H9 (cell line): ENCODE measurements around the gene TAF1A. TPM values are rescaled to one million over a fixed set of nuclear protein-coding genes. Genes with fewer than 3 reads are reported as not detected.

Source experiments
- DNase-seq: peaks from one replicate; pipeline ENCODE4 v3.0.0-alpha.2; 2017
- H2AFZ ChIP-seq: one replicate; pipeline ENCODE4 v1.6.1; 2013; ENCODE audit warnings: mild to moderate bottlenecking, low read length, control low read depth, moderate library complexity
- H2AK5ac ChIP-seq: 2 replicates; pipeline ENCODE4 v1.6.1; 2013; ENCODE audit warnings: low read length, control low read depth, mixed read lengths; ENCODE audit not compliant: insufficient read length
- H2BK120ac ChIP-seq: one replicate; pipeline ENCODE4 v1.6.1; 2013; ENCODE audit warnings: low read depth, mild to moderate bottlenecking, low read length, control low read depth, inconsistent platforms; ENCODE audit not compliant: poor library complexity, severe bottlenecking
- H2BK12ac ChIP-seq: 2 replicates; pipeline ENCODE4 v1.6.1; 2013; ENCODE audit warnings: low read length, control low read depth, mixed read lengths, low read depth; ENCODE audit not compliant: insufficient read length
- H2BK15ac ChIP-seq: 2 replicates; pipeline ENCODE4 v1.6.1; 2013; ENCODE audit warnings: low read depth, low read length, control low read depth
- H2BK20ac ChIP-seq: one replicate; pipeline ENCODE4 v1.6.1; 2013; ENCODE audit warnings: low read depth, mild to moderate bottlenecking, low read length, control low read depth, inconsistent platforms; ENCODE audit not compliant: poor library complexity, severe bottlenecking
- H2BK5ac ChIP-seq: 2 replicates; pipeline ENCODE4 v1.6.1; 2013; ENCODE audit warnings: low read length, control low read depth, mixed read lengths; ENCODE audit not compliant: insufficient read length
- H3K14ac ChIP-seq: 2 replicates; pipeline ENCODE4 v1.6.1; 2013; ENCODE audit warnings: low read length, control low read depth; ENCODE audit not compliant: insufficient read depth
- H3K18ac ChIP-seq: 2 replicates; pipeline ENCODE4 v1.6.1; 2013; ENCODE audit warnings: low read depth, mild to moderate bottlenecking, mixed read lengths, low read length, control low read depth; ENCODE audit not compliant: insufficient read length
- H3K23ac ChIP-seq: 2 replicates; pipeline ENCODE4 v1.6.1; 2013; ENCODE audit warnings: low read length, control low read depth, mixed read lengths, low read depth; ENCODE audit not compliant: insufficient read length
- H3K23me2 ChIP-seq: 2 replicates; pipeline ENCODE4 v1.6.1; 2013; ENCODE audit warnings: low read depth, mild to moderate bottlenecking, mixed read lengths, low read length, control low read depth; ENCODE audit not compliant: insufficient read length, poor library complexity, severe bottlenecking
- H3K27ac ChIP-seq: 2 replicates; pipeline ENCODE4 v1.5.1; 2013; ENCODE audit warnings: low read length, control low read depth, mixed read lengths, low read depth; ENCODE audit not compliant: insufficient read length
- H3K27me3 ChIP-seq: 2 replicates; pipeline ENCODE4 v1.6.1; 2013; ENCODE audit warnings: low read length, control low read depth, inconsistent platforms; ENCODE audit not compliant: insufficient read depth
- H3K4ac ChIP-seq: 2 replicates; pipeline ENCODE4 v1.6.1; 2013; ENCODE audit warnings: low read depth, mild to moderate bottlenecking, control low read depth, inconsistent platforms, low read length, moderate library complexity
- H3K4me1 ChIP-seq: 2 replicates; pipeline ENCODE4 v1.6.1; 2013; ENCODE audit warnings: low read length, control low read depth, inconsistent platforms; ENCODE audit not compliant: insufficient read depth
- H3K4me2 ChIP-seq: 2 replicates; pipeline ENCODE4 v1.6.1; 2013; ENCODE audit warnings: low read length, control low read depth, mixed read lengths; ENCODE audit not compliant: insufficient read length, insufficient read depth
- H3K56ac ChIP-seq: 2 replicates; pipeline ENCODE4 v1.6.1; 2013; ENCODE audit warnings: low read depth, mild to moderate bottlenecking, mixed read lengths, low read length, control low read depth; ENCODE audit not compliant: insufficient read length
- H3K79me1 ChIP-seq: 2 replicates; pipeline ENCODE4 v1.6.1; 2013; ENCODE audit warnings: low read depth, mild to moderate bottlenecking, moderate library complexity, low read length, control low read depth, inconsistent platforms; ENCODE audit not compliant: insufficient read depth, poor library complexity, severe bottlenecking
- H3K79me2 ChIP-seq: 2 replicates; pipeline ENCODE4 v1.6.1; 2013; ENCODE audit warnings: low read length, control low read depth, inconsistent platforms; ENCODE audit not compliant: insufficient read depth
- H3K9ac ChIP-seq: 2 replicates; pipeline ENCODE4 v1.6.1; 2013; ENCODE audit warnings: low read length, control low read depth, mixed read lengths; ENCODE audit not compliant: insufficient read length; ENCODE audit errors: extremely low read depth
- H3K9me3 ChIP-seq: one replicate; pipeline ENCODE4 v1.6.1; 2013; ENCODE audit warnings: low read depth, low read length, inconsistent platforms; ENCODE audit not compliant: control insufficient read depth
- H3T11ph ChIP-seq: one replicate; pipeline ENCODE4 v1.6.1; 2013; ENCODE audit warnings: mild to moderate bottlenecking, low read length, control low read depth, inconsistent platforms
- H4K20me1 ChIP-seq: one replicate; pipeline ENCODE4 v1.6.1; 2013; ENCODE audit not compliant: control insufficient read depth, insufficient read length, insufficient read depth
- H4K5ac ChIP-seq: 2 replicates; pipeline ENCODE4 v1.6.1; 2013; ENCODE audit warnings: low read depth, mild to moderate bottlenecking, mixed read lengths, low read length, control low read depth; ENCODE audit not compliant: insufficient read length
- H4K8ac ChIP-seq: replicated peaks from 2 replicates; pipeline ENCODE4 v1.6.1; 2013; ENCODE audit warnings: low read length, control low read depth, mixed read lengths, low read depth; ENCODE audit not compliant: insufficient read length
- H4K91ac ChIP-seq: 2 replicates; pipeline ENCODE4 v1.6.1; 2013; ENCODE audit warnings: low read depth, mild to moderate bottlenecking, moderate library complexity, mixed read lengths, low read length, control low read depth; ENCODE audit not compliant: insufficient read length
- H3K27ac Mint-ChIP-seq, 3 experiments: 2 replicates in 2 of 3; 3 replicates in 1 of 3; pipeline ENCODE4 v1.8.0; 2020 to 2021; ENCODE audit warnings: mixed read lengths in 3 of 3, mild to moderate bottlenecking in 1 of 3, moderate library complexity in 1 of 3
- H3K27me3 Mint-ChIP-seq: 2 replicates; pipeline ENCODE4 v1.8.0; 2021; ENCODE audit warnings: low read depth, mild to moderate bottlenecking, moderate library complexity, mixed read lengths
- H3K36me3 Mint-ChIP-seq, 3 experiments: 2 replicates in 2 of 3; 3 replicates in 1 of 3; pipeline ENCODE4 v1.8.0; 2020 to 2021; ENCODE audit warnings: low read depth in 3 of 3, mixed read lengths in 3 of 3; ENCODE audit not compliant: insufficient read depth in 1 of 3
- H3K4me1 Mint-ChIP-seq, 2 experiments: 2 replicates each; pipeline ENCODE4 v1.8.0; 2020; ENCODE audit warnings: mixed read lengths in 2 of 2
- H3K4me3 Mint-ChIP-seq, 2 experiments: 2 replicates in 1 of 2; 3 replicates in 1 of 2; pipeline ENCODE4 v1.8.0; 2020 to 2021; ENCODE audit warnings: mild to moderate bottlenecking in 2 of 2, mixed read lengths in 2 of 2, moderate library complexity in 1 of 2
- H3K9me3 Mint-ChIP-seq, 2 experiments: 2 replicates in 1 of 2; 3 replicates in 1 of 2; pipeline ENCODE4 v1.8.0; 2020; ENCODE audit warnings: mild to moderate bottlenecking in 2 of 2, mixed read lengths in 2 of 2, moderate library complexity in 1 of 2
- WGBS: extraction: QIAGEN DNeasy Blood & Tissue Kit; methylation state at CpG from one replicate; pipeline ENCODE4 v1.1.7; 2013; ENCODE audit warnings: missing lambda C conversion rate, low lambda C conversion rate, mixed read lengths; ENCODE audit not compliant: insufficient read length; ENCODE audit errors: extremely low coverage; 5-methylcytosine and 5-hydroxymethylcytosine counted together
- total RNA-seq: library from RNA; stranded (reverse); gene quantifications from 2 replicates; pipeline ENCODE4 v1.2.1, GENCODE V29; 2021
- TF ChIP-seq, protein P1 (sequence below): fragments of 200-600 bp; sonication (generic); conservative IDR thresholded peaks from 3 replicates; pipeline ENCODE4 v1.8.0; 2021; ENCODE audit warnings: antibody characterized with exemption, mild to moderate bottlenecking

The TAF1A gene
- total RNA-seq, 1 experiment from 2014 or later, result 14.8 TPM

DNA sequence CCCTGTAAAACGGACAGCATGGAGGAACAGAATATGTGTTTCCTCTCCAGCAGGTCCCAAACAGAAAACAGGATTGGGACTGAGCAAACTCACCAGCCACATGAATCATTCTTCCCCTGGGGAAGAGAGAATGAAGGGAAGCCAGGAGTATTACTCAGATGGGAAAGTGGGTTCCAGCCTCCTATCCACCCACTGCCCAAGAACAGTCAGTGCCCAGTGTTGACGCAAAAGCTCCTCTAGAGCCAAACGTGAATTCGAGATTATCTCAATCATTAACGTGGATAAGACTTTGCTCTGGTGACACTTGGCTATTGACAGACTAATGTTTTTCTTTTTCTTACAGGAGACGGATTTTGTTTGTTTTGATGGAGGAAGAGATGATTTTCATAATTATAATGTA is 37.5 kb upstream of the TAF1A start:
- H2BK120ac ChIP-seq, result no peak overlapping the region
- Mint-ChIP-seq H3K4me3 (no peak overlapping the region), H3K27ac (no peak overlapping the region), H3K27me3 (no peaks in the 10 kb centered on the region), H3K9me3 (no peaks in the 10 kb centered on the region), H3K4me1 (no peaks in the 10 kb centered on the region), H3K36me3 (peaks cover 35 to 75% (median 66%) of the 10 kb centered on the region in 3 experiments; a peak in 6 of 7 replicates)
- no peaks in the 10 kb centered on the region for H3K79me2 ChIP-seq
- no peaks in the 10 kb centered on the region for H3K4me1 ChIP-seq
- H3K27ac ChIP-seq, result no peak overlapping the region
- no peak overlapping the region for H2BK15ac ChIP-seq
- no peaks in the 10 kb centered on the region for H3K27me3 ChIP-seq
- H3K14ac ChIP-seq, result no peak overlapping the region
- no peak overlapping the region for H2BK20ac ChIP-seq
- H3K4ac ChIP-seq, result no peak overlapping the region
- H3K9me3 ChIP-seq, result no peaks in the 10 kb centered on the region
- H3K18ac ChIP-seq, result no peak overlapping the region
- H3K79me1 ChIP-seq, result no peaks in the 10 kb centered on the region
- H2AFZ ChIP-seq, result no peak overlapping the region
- no peak overlapping the region for H4K91ac ChIP-seq
- WGBS, result 100% methylated on average over 1 of the region's 6 CpGs
- no peak overlapping the region for H4K5ac ChIP-seq
- H3K56ac ChIP-seq, result no peak overlapping the region
- no peak overlapping the region for H2BK12ac ChIP-seq
- no peak overlapping the region for H3K23ac ChIP-seq
- H4K8ac ChIP-seq, result no peak overlapping the region
- no peak overlapping the region for H3T11ph ChIP-seq
- DNase-seq, result no peak
- no peak overlapping the region for H2BK5ac ChIP-seq
- TF ChIP-seq, protein P1, sequence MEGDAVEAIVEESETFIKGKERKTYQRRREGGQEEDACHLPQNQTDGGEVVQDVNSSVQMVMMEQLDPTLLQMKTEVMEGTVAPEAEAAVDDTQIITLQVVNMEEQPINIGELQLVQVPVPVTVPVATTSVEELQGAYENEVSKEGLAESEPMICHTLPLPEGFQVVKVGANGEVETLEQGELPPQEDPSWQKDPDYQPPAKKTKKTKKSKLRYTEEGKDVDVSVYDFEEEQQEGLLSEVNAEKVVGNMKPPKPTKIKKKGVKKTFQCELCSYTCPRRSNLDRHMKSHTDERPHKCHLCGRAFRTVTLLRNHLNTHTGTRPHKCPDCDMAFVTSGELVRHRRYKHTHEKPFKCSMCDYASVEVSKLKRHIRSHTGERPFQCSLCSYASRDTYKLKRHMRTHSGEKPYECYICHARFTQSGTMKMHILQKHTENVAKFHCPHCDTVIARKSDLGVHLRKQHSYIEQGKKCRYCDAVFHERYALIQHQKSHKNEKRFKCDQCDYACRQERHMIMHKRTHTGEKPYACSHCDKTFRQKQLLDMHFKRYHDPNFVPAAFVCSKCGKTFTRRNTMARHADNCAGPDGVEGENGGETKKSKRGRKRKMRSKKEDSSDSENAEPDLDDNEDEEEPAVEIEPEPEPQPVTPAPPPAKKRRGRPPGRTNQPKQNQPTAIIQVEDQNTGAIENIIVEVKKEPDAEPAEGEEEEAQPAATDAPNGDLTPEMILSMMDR, result no peak
- H4K20me1 ChIP-seq, result no peaks in the 10 kb centered on the region
- H2AK5ac ChIP-seq, result no peak overlapping the region
- H3K4me2 ChIP-seq, result no peak overlapping the region
- H3K9ac ChIP-seq, result no peak overlapping the region
- H3K23me2 ChIP-seq, result no peaks in the 10 kb centered on the region
